Memory B cell (primary cell): Measurements from ENCODE around the gene ANKRD40.

Source experiments
- ATAC-seq: fragments of 150-1000 bp; cut with Tn5 transposase; 2 replicates; pipeline ENCODE4 v1.10.0; 2021; ENCODE audit warnings: low read depth, mild to moderate bottlenecking, moderate library complexity
- DNase-seq, 2 donors: peaks; one replicate each; pipeline ENCODE4 v3.0.0; 2022; ENCODE audit warnings: low spot score in 2 of 2
- H3K27ac Mint-ChIP-seq: one replicate; pipeline ENCODE4 v1.8.0; 2022; ENCODE audit warnings: mild to moderate bottlenecking, moderate library complexity, mixed read lengths
- H3K27me3 Mint-ChIP-seq: one replicate; pipeline ENCODE4 v1.8.0; 2022; ENCODE audit warnings: mixed read lengths
- H3K36me3 Mint-ChIP-seq: one replicate; pipeline ENCODE4 v1.8.0; 2022; ENCODE audit warnings: mild to moderate bottlenecking, mixed read lengths
- H3K4me1 Mint-ChIP-seq: one replicate; pipeline ENCODE4 v1.8.0; 2022; ENCODE audit warnings: mixed read lengths
- H3K4me3 Mint-ChIP-seq: one replicate; pipeline ENCODE4 v1.8.0; 2022; ENCODE audit warnings: mild to moderate bottlenecking, moderate library complexity, mixed read lengths
- H3K9me3 Mint-ChIP-seq: one replicate; pipeline ENCODE4 v1.8.0; 2022; ENCODE audit warnings: mixed read lengths

The ANKRD40 gene

GRCh38 chr17:50645748-50646682, 61.7 kb downstream of the ANKRD40 start:
- DNase-seq (no peak), ATAC-seq (no peak)
- H3K27ac Mint-ChIP-seq, result no peak overlapping the region
- H3K27me3 Mint-ChIP-seq, result peaks cover 25% of the 10 kb centered on the region
- no peak overlapping the region for H3K4me3 Mint-ChIP-seq
- peaks cover 2% of the 10 kb centered on the region for H3K9me3 Mint-ChIP-seq
- H3K4me1 Mint-ChIP-seq, result no peaks in the 10 kb centered on the region
- H3K36me3 Mint-ChIP-seq, result no peaks in the 10 kb centered on the region
